SK-N-SH treated with all-trans-retinoic acid at 6 μM for 48 hours (cell line): ENCODE results near the gene VPS9D1.

Source experiments
- ATAC-seq: fragments of 200-7000 bp; cut with Tn5 transposase; 3 replicates; pipeline ENCODE4 v1.9.1; 2020; ENCODE audit warnings: mild to moderate bottlenecking, moderate library complexity
- ARNTL ChIP-seq: fragments of 450-650 bp; formaldehyde crosslinking; IDR thresholded peaks from 2 replicates; pipeline ENCODE4 v1.5.0; 2020; ENCODE audit warnings: low read depth, mild to moderate bottlenecking, moderate library complexity, borderline replicate concordance
- CSDC2 ChIP-seq: fragments of 250-450 bp; sonication (Bioruptor Pico); IDR thresholded peaks from 2 replicates; pipeline ENCODE4 v1.5.0; 2020; ENCODE audit warnings: mild to moderate bottlenecking, moderate library complexity
- ISL1 ChIP-seq: fragments of 250-450 bp; sonication (Bioruptor Pico); IDR thresholded peaks from 2 replicates; pipeline ENCODE4 v2.1.2; 2022; ENCODE audit warnings: mild to moderate bottlenecking, moderate library complexity
- OSR1 ChIP-seq: fragments of 250-450 bp; sonication (Bioruptor Pico); IDR thresholded peaks from 2 replicates; pipeline ENCODE4 v1.8.0; 2022; ENCODE audit warnings: moderate library complexity, mild to moderate bottlenecking, inconsistent platforms
- PPARA ChIP-seq: fragments of 250-450 bp; sonication (Bioruptor Pico); IDR thresholded peaks from 2 replicates; pipeline ENCODE4 v1.5.0; 2020; ENCODE audit warnings: mild to moderate bottlenecking, borderline replicate concordance
- SNAI2 ChIP-seq: fragments of 250-450 bp; sonication (Bioruptor Pico); IDR thresholded peaks from 2 replicates; pipeline ENCODE4 v1.5.0; 2020; ENCODE audit warnings: mild to moderate bottlenecking, moderate library complexity
- TOX ChIP-seq: fragments of 250-450 bp; sonication (Bioruptor Pico); IDR thresholded peaks from 2 replicates; pipeline ENCODE4 v1.8.0; 2021; ENCODE audit warnings: mild to moderate bottlenecking, moderate library complexity, borderline replicate concordance
- ZC3H10 ChIP-seq: fragments of 250-450 bp; sonication (Bioruptor Pico); IDR thresholded peaks from 2 replicates; pipeline ENCODE4 v1.5.1; 2021; ENCODE audit warnings: mild to moderate bottlenecking, moderate library complexity
- ZFP3 ChIP-seq: fragments of 250-450 bp; sonication (Bioruptor Pico); IDR thresholded peaks from 2 replicates; pipeline ENCODE4 v1.5.0; 2020; ENCODE audit warnings: mild to moderate bottlenecking, moderate library complexity
- ZFP30 ChIP-seq: fragments of 450-650 bp; formaldehyde crosslinking; IDR thresholded peaks from 2 replicates; pipeline ENCODE4 v1.5.0; 2022; ENCODE audit warnings: mild to moderate bottlenecking, moderate library complexity
- TF ChIP-seq, protein P1 (sequence below): fragments of 250-450 bp; sonication (Bioruptor Pico); IDR thresholded peaks from 2 replicates; pipeline ENCODE4 v1.8.0; 2020; ENCODE audit warnings: mild to moderate bottlenecking, moderate library complexity, borderline replicate concordance
- TF ChIP-seq, protein P2 (sequence below): fragments of 250-450 bp; sonication (Bioruptor Pico); IDR thresholded peaks from 2 replicates; pipeline ENCODE4 v1.5.0; 2020; ENCODE audit warnings: mild to moderate bottlenecking, moderate library complexity
- TF ChIP-seq, protein P3 (sequence below): fragments of 250-450 bp; sonication (Bioruptor Pico); IDR thresholded peaks from 2 replicates; pipeline ENCODE4 v1.5.1; 2020; ENCODE audit warnings: low read depth, mild to moderate bottlenecking, moderate library complexity
- TF ChIP-seq, protein P4 (sequence below): fragments of 250-450 bp; sonication (Bioruptor Pico); IDR thresholded peaks from 2 replicates; pipeline ENCODE4 v1.8.0; 2021; ENCODE audit warnings: low read depth, mild to moderate bottlenecking, moderate library complexity, borderline replicate concordance
- TF ChIP-seq, protein P5 (sequence below): fragments of 250-450 bp; sonication (Bioruptor Pico); IDR thresholded peaks from 2 replicates; pipeline ENCODE4 v1.5.1; 2021; ENCODE audit warnings: mild to moderate bottlenecking, moderate library complexity

The VPS9D1 gene

DNA sequence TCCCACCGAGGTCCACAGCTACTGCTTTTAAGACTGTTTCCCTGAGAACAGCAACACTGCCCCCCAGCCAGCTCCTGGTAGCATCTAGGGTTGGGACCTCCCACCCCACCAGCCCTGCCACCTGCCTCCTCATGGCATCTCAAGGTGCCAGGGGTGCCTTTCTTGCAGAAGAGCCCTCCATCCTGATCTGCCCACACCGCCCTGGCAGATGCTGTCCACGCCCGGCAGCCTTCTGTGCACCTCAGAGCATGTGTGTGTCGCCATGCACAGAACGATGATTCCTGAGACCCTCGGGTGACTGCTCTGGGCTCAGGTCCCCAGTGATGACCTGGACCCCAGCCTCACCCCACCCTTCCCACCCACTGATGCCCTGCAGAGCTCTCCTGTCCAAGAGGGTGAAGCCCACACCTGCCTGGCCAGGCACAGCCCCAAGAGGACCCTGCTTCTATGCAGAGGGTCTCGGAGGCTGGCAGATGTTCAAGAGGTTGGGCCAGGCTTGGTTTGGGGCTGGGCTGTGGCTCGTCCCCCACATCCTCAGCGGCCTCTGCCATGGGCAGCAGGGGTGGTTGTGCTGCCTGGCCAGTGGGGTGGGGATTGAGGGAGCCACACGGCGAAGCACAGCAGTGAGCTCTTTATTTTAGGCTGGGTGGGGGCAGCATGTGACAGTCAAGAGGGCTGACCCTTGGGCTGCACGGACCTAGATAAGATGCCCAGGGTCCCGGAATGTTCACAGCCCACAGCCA, 14.0 kb downstream of the VPS9D1 start:
- ATAC-seq = no peak
- TF ChIP-seq TOX (CRISPR knock-in tag) (no peak), ISL1 (CRISPR knock-in tag) (no peak), CSDC2 (no peak), ZFP30 (CRISPR knock-in tag) (no peak), ARNTL (CRISPR knock-in tag) (no peak), ZC3H10 (CRISPR knock-in tag) (no peak), ZFP3 (CRISPR knock-in tag) (no peak)
- TF ChIP-seq, protein P1, sequence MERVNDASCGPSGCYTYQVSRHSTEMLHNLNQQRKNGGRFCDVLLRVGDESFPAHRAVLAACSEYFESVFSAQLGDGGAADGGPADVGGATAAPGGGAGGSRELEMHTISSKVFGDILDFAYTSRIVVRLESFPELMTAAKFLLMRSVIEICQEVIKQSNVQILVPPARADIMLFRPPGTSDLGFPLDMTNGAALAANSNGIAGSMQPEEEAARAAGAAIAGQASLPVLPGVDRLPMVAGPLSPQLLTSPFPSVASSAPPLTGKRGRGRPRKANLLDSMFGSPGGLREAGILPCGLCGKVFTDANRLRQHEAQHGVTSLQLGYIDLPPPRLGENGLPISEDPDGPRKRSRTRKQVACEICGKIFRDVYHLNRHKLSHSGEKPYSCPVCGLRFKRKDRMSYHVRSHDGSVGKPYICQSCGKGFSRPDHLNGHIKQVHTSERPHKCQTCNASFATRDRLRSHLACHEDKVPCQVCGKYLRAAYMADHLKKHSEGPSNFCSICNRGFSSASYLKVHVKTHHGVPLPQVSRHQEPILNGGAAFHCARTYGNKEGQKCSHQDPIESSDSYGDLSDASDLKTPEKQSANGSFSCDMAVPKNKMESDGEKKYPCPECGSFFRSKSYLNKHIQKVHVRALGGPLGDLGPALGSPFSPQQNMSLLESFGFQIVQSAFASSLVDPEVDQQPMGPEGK (CRISPR knock-in tag) = no peak
- TF ChIP-seq, protein P2, sequence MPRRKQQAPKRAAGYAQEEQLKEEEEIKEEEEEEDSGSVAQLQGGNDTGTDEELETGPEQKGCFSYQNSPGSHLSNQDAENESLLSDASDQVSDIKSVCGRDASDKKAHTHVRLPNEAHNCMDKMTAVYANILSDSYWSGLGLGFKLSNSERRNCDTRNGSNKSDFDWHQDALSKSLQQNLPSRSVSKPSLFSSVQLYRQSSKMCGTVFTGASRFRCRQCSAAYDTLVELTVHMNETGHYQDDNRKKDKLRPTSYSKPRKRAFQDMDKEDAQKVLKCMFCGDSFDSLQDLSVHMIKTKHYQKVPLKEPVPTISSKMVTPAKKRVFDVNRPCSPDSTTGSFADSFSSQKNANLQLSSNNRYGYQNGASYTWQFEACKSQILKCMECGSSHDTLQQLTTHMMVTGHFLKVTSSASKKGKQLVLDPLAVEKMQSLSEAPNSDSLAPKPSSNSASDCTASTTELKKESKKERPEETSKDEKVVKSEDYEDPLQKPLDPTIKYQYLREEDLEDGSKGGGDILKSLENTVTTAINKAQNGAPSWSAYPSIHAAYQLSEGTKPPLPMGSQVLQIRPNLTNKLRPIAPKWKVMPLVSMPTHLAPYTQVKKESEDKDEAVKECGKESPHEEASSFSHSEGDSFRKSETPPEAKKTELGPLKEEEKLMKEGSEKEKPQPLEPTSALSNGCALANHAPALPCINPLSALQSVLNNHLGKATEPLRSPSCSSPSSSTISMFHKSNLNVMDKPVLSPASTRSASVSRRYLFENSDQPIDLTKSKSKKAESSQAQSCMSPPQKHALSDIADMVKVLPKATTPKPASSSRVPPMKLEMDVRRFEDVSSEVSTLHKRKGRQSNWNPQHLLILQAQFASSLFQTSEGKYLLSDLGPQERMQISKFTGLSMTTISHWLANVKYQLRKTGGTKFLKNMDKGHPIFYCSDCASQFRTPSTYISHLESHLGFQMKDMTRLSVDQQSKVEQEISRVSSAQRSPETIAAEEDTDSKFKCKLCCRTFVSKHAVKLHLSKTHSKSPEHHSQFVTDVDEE (CRISPR knock-in tag) = no peak

DNA sequence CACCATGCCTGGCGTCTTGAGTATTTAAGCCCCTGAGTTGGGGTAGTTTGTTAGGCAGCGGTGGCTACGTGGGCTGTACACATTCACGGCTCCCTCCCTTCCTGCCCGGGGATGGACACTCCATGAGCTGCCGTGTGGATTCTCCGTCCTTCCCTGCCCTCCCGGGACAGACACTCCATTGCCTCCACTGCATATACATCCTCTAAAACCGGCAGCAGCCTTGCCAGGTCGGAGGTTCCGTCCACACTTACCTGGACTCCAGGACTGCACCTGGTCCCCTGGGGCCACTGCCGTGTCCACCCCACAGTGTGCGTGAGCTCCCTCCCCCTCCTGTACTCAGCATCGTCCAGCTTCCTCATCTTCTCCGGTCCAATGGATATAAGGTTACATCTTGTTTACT, 15.7 kb downstream of the VPS9D1 start:
- ATAC-seq = no peak
- TF ChIP-seq ISL1 (CRISPR knock-in tag) = no peak
- TF ChIP-seq ARNTL (CRISPR knock-in tag) = no peak
- no peak for TF ChIP-seq ZFP3 (CRISPR knock-in tag)
- TF ChIP-seq, protein P3, sequence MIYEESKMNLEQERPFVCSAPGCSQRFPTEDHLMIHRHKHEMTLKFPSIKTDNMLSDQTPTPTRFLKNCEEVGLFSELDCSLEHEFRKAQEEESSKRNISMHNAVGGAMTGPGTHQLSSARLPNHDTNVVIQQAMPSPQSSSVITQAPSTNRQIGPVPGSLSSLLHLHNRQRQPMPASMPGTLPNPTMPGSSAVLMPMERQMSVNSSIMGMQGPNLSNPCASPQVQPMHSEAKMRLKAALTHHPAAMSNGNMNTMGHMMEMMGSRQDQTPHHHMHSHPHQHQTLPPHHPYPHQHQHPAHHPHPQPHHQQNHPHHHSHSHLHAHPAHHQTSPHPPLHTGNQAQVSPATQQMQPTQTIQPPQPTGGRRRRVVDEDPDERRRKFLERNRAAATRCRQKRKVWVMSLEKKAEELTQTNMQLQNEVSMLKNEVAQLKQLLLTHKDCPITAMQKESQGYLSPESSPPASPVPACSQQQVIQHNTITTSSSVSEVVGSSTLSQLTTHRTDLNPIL (CRISPR knock-in tag) = no peak
- TF ChIP-seq, protein P1 (CRISPR knock-in tag) = no peak
- TF ChIP-seq, protein P4, sequence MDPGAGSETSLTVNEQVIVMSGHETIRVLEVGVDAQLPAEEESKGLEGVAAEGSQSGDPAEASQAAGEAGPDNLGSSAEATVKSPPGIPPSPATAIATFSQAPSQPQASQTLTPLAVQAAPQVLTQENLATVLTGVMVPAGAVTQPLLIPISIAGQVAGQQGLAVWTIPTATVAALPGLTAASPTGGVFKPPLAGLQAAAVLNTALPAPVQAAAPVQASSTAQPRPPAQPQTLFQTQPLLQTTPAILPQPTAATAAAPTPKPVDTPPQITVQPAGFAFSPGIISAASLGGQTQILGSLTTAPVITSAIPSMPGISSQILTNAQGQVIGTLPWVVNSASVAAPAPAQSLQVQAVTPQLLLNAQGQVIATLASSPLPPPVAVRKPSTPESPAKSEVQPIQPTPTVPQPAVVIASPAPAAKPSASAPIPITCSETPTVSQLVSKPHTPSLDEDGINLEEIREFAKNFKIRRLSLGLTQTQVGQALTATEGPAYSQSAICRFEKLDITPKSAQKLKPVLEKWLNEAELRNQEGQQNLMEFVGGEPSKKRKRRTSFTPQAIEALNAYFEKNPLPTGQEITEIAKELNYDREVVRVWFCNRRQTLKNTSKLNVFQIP (CRISPR knock-in tag) = no peak
- TF ChIP-seq OSR1 (CRISPR knock-in tag) = no peak

DNA sequence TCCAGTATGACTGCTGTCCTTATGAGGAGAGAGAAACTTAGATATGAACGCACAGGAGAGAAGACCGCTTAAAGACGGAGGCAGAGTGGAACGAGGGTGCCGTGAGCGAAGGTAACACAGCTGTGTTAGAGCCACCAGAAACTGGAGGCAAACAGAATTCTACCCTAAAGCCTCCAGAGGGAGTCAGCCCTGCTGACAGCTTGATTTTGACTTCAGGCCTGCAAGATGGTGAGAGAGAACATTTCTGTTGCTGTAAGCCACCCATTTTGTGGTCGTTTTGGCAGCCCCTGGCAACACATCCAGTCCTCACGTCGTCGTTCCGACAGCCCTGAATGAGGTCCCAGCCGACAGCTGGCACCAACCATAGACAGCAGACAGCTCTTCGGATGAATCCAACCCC, 16.4 kb downstream of the VPS9D1 start:
- no peak for ATAC-seq
- no peak for TF ChIP-seq TOX (CRISPR knock-in tag)
- no peak for TF ChIP-seq PPARA (CRISPR knock-in tag)
- no peak for TF ChIP-seq ARNTL (CRISPR knock-in tag)

DNA sequence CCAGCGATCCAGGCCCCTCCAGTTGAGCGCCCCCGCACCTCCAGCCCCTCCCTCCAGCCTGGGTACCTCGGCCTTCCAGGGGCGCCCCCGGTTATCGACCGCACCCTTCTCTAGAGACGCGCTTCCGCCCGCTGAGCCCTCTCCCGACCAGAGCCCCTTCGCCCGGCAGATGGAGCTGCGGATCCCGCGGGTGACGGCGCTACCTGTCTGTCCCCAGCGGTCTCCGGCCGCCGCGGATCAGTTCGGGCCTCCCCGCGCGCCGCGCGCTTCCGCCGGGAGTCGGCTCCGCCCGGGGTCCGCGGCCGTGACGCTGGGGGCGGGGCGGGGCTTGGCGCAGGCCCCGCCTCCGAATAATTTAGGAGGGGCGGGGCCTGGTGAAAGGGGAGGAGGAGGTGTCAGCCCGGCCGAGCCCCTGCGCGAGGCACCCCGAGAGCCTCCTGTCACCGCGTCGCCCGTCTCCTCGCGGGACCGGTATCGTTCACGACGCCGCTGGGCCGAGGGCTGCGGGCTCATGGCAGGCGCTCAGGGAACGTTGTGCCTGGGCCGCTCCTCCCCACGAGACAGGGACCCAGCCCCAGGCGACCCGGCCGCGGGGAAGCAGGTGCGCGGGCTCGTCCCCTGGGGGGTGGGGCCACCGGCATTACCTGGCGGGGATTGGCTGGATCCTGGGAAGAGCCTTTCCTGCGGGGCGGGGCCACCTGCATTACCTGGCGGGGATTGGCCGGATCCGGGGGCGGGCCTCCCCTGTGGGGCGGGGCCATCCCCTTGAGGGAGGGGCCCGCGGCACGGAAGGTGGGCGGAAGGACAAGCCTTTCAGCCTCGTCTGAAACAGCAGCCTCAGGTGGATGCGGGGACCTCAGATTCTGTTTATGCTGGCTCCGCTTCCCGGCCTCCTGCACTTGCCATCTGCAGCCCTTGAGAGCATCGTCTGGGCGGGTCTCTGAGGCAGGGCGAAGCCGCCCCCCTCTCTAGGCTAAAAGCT, 19.0 kb downstream of the VPS9D1 start, which contains the start of gene SPATA2L:
SPATA2L (minus strand) TSS at position 281 of the 982 bp plus-strand sequence. CDS start 473 bp downstream, outside the sequence.
- peak; percentile 66 for ATAC-seq
- TF ChIP-seq, protein P5, sequence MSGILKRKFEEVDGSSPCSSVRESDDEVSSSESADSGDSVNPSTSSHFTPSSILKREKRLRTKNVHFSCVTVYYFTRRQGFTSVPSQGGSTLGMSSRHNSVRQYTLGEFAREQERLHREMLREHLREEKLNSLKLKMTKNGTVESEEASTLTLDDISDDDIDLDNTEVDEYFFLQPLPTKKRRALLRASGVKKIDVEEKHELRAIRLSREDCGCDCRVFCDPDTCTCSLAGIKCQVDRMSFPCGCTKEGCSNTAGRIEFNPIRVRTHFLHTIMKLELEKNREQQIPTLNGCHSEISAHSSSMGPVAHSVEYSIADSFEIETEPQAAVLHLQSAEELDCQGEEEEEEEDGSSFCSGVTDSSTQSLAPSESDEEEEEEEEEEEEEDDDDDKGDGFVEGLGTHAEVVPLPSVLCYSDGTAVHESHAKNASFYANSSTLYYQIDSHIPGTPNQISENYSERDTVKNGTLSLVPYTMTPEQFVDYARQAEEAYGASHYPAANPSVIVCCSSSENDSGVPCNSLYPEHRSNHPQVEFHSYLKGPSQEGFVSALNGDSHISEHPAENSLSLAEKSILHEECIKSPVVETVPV (CRISPR knock-in tag) = no peak
- TF ChIP-seq SNAI2 (CRISPR knock-in tag) = peak; percentile 28; the same call in 1 of the 2 replicates
- TF ChIP-seq, all 23 proteins: peak for 1
